LNCAP (cell line): ENCODE measurements around the gene CDC14A.

Source experiments
- CTCF ChIP-seq: fragments of 450-650 bp; IDR thresholded peaks from 2 replicates; pipeline ENCODE4 v1.5.1; 2017; ENCODE audit warnings: mild to moderate bottlenecking

The CDC14A gene

DNA sequence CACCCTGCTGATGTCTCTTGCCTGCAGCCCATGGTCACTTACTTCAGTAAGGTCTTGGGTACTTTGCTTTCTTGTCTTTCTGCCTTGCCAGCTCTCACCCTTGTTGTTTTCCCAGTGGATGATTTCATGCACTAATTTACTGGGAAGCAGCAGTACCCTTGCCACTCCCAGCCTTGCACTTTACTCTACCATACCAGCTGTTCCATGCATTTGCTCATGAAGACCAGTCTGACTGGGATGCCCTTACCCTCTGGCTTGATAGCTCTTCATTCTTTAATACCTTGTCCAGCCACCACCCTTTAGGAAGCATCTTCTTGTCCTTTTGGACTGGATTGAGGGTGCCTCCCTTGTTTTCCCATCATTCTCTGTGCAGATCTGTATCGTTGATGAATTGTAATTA, 28.3 kb downstream of the CDC14A start:
- no peak for TF ChIP-seq CTCF

DNA sequence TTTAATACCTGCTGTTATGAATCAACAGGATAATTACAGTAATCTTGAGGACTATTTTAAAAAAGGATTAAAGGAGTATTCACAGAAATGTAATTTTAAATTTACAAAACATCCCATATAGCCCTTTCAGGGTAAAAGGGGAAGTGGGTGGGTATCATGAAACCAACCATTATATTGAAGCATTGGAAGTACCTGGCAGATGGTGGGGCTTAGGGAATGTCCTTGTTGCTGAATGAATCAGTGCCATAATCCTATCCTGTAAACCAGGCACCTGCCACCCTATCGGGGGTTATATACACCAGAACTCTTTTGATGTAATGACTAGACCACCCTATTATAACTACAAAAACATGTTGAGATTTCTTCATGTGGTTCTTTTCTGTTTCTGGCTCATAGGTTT, 30.4 kb downstream of the CDC14A start:
- TF ChIP-seq CTCF, result no peak

DNA sequence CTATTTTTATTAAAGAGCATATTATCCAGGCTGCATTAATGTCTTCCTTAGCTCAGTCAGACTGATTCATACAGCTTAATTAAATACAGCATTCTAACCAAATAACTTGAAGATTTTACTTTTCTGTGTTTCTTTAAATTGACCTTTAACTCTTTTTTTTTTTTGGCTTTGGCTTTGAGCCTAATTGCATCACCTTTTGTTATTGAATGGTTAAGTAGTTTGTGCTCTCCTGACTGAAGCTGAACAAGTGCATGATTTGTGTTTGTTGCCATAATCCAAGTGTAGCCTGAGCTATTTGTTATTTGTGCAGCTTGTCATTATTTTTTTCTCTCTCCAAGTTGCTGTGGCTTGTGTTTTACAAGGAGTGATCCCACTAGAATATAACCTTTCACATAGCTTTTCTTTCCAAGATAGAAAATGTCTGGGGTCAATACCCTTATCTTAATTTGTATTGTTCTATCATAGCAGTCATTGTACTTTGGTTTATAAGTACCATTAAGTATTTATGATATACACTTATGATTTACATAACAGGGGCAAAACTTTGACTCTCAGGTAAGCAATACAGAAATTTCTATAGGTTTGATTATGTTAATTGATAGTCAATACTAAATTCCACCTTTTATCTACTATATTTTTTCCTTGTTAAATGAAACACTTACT, 31.6 kb downstream of the CDC14A start:
- TF ChIP-seq CTCF, result no peak

GRCh38 chr1:100387209-100387608, 34.9 kb downstream of the CDC14A start:
- TF ChIP-seq CTCF, result no peak

- no peak for TF ChIP-seq CTCF
These were observed 35.5 kb downstream of the CDC14A start for GRCh38 chr1:100387657-100388350.

DNA sequence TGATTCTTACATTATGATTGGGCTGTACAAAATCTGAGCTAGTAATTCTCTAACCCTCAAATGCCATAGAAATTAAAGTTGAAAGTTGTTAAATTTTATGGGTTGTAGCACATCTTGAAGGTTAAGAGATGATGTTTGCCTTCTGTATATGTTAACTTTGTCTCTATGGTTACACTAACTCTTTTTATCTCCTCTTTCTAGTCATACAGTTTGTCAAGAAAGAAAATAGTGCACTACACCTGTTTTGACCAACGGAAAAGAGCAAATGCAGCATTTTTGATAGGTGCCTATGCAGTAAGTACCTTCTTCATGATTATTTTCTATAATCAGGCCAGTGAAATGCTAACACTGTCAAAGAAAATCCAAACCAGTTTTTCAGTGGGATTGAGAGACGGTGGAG, 38.2 kb downstream of the CDC14A start:
- no peak for TF ChIP-seq CTCF

GRCh38 chr1:100391675-100392074, 39.4 kb downstream of the CDC14A start:
- TF ChIP-seq CTCF, result no peak
